ENCODE data around the gene CASK.

CASK gene

GRCh38 chrX:41591906-41592305 is 331.4 kb downstream of the CASK start:
- H3K9me3 Mint-ChIP-seq = no peaks in the 10 kb centered on the region
- no peak for DNase-seq
- no peak for ATAC-seq (replicated peaks)

GRCh38 chrX:41590641-41591040 is 332.7 kb downstream of the CASK start:
- Mint-ChIP-seq H3K27me3 (no peaks in the 10 kb centered on the region), H3K36me3 (no peaks in the 10 kb centered on the region), H3K9me3 (no peaks in the 10 kb centered on the region), H3K27ac (no peak overlapping the region), H3K4me3 (no peak overlapping the region), H3K4me1 (peaks cover 0 to 6% of the 10 kb centered on the region in 2 donors)
- ATAC-seq (replicated peaks) (no peak), DNase-seq (no peak)

More at GRCh38 chrX:41591906-41592305, 331.4 kb downstream of the CASK start:
- no peaks in the 10 kb centered on the region for H3K27me3 Mint-ChIP-seq
- H3K4me3 Mint-ChIP-seq = no peak overlapping the region
- H3K4me1 Mint-ChIP-seq = peaks cover 0 to 6% of the 10 kb centered on the region in 2 donors
- H3K36me3 Mint-ChIP-seq = no peaks in the 10 kb centered on the region
- no peak overlapping the region for H3K27ac Mint-ChIP-seq

- Mint-ChIP-seq H3K9me3 (no peaks in the 10 kb centered on the region), H3K27me3 (no peaks in the 10 kb centered on the region), H3K27ac (no peak overlapping the region), H3K36me3 (peaks cover 2% of the 10 kb centered on the region in 2 donors), H3K4me3 (no peak overlapping the region), H3K4me1 (peaks cover 0 to 6% of the 10 kb centered on the region in 2 donors)
- ATAC-seq (replicated peaks) (no peak), DNase-seq (no peak)
Measured at GRCh38 chrX:41589634-41590270, 333.6 kb downstream of the CASK start.

- H3K27ac Mint-ChIP-seq = no peak overlapping the region
- H3K4me1 Mint-ChIP-seq = no peaks in the 10 kb centered on the region
- no peak for ATAC-seq (replicated peaks)
- H3K36me3 Mint-ChIP-seq = peaks cover 2 to 4% of the 10 kb centered on the region in 2 donors
- DNase-seq = no peak
- H3K27me3 Mint-ChIP-seq = no peaks in the 10 kb centered on the region
- no peak overlapping the region for H3K4me3 Mint-ChIP-seq
- H3K9me3 Mint-ChIP-seq = no peaks in the 10 kb centered on the region
Measured at GRCh38 chrX:41588271-41588670, 335.1 kb downstream of the CASK start.

GRCh38 chrX:41580423-41581064 is 342.8 kb downstream of the CASK start:
- Mint-ChIP-seq H3K9me3 (no peaks in the 10 kb centered on the region), H3K27me3 (peaks cover 0 to 11% of the 10 kb centered on the region in 2 donors), H3K4me3 (no peak overlapping the region), H3K4me1 (peaks cover 2 to 5% of the 10 kb centered on the region in 2 donors), H3K27ac (no peak overlapping the region), H3K36me3 (peaks cover 22 to 25% of the 10 kb centered on the region in 2 donors)
- DNase-seq (no peak), ATAC-seq (replicated peaks) (peak; percentile 51 to 67)

- Mint-ChIP-seq H3K36me3 (peaks cover 16 to 18% of the 10 kb centered on the region in 2 donors), H3K27ac (no peak overlapping the region), H3K4me1 (peaks cover 8 to 16% of the 10 kb centered on the region in 2 donors), H3K9me3 (no peaks in the 10 kb centered on the region), H3K4me3 (no peak overlapping the region), H3K27me3 (peaks cover 0 to 4% of the 10 kb centered on the region in 2 donors)
- no peak for DNase-seq
- ATAC-seq (replicated peaks) = no peak
Measured at GRCh38 chrX:41563876-41564275, 359.5 kb downstream of the CASK start.

GRCh38 chrX:41561045-41561444 is 362.3 kb downstream of the CASK start:
- Mint-ChIP-seq H3K36me3 (peaks cover 7 to 10% of the 10 kb centered on the region in 2 donors), H3K4me1 (peaks cover 8 to 11% of the 10 kb centered on the region in 2 donors), H3K27me3 (peaks cover 0 to 8% of the 10 kb centered on the region in 2 donors), H3K4me3 (no peak overlapping the region), H3K9me3 (no peaks in the 10 kb centered on the region), H3K27ac (no peak overlapping the region)
- ATAC-seq (replicated peaks) (peak; percentile 67 to 86), DNase-seq (no peak)

- Mint-ChIP-seq H3K27me3 (peaks cover 0 to 4% of the 10 kb centered on the region in 2 donors), H3K36me3 (peaks cover 0 to 1% of the 10 kb centered on the region in 2 donors), H3K27ac (no peak overlapping the region), H3K9me3 (no peaks in the 10 kb centered on the region), H3K4me3 (no peak overlapping the region), H3K4me1 (peaks cover 8 to 11% of the 10 kb centered on the region in 2 donors)
- DNase-seq (no peak), ATAC-seq (replicated peaks) (no peak)
Measured at GRCh38 chrX:41559235-41560052, 363.9 kb downstream of the CASK start.

- Mint-ChIP-seq H3K9me3 (no peaks in the 10 kb centered on the region), H3K27me3 (peaks cover 0 to 4% of the 10 kb centered on the region in 2 donors), H3K4me1 (peaks cover 8 to 11% of the 10 kb centered on the region in 2 donors), H3K27ac (no peak overlapping the region), H3K4me3 (no peak overlapping the region), H3K36me3 (peaks cover 0 to 1% of the 10 kb centered on the region in 2 donors)
- DNase-seq = no peak
- ATAC-seq (replicated peaks) = no peak
Measured at GRCh38 chrX:41558531-41558930, 364.8 kb downstream of the CASK start.

- no peak overlapping the region for H3K4me3 Mint-ChIP-seq
- H3K27ac Mint-ChIP-seq = no peak overlapping the region
- peaks cover 8 to 11% of the 10 kb centered on the region in 2 donors for H3K4me1 Mint-ChIP-seq
- peaks cover 0 to 4% of the 10 kb centered on the region in 2 donors for H3K27me3 Mint-ChIP-seq
- H3K36me3 Mint-ChIP-seq = no peaks in the 10 kb centered on the region
- no peaks in the 10 kb centered on the region for H3K9me3 Mint-ChIP-seq
- ATAC-seq (replicated peaks) = no peak
- DNase-seq = no peak
Measured at GRCh38 chrX:41556958-41557357, 366.4 kb downstream of the CASK start.

GRCh38 chrX:41553688-41554087 is 369.7 kb downstream of the CASK start:
- Mint-ChIP-seq H3K27me3 (peaks cover 0 to 8% of the 10 kb centered on the region in 2 donors), H3K4me1 (no peaks in the 10 kb centered on the region), H3K27ac (no peak overlapping the region), H3K36me3 (peaks cover 0 to 3% of the 10 kb centered on the region in 2 donors), H3K4me3 (no peak overlapping the region), H3K9me3 (no peaks in the 10 kb centered on the region)
- DNase-seq (no peak), ATAC-seq (replicated peaks) (no peak)

- H3K36me3 Mint-ChIP-seq = peaks cover 0 to 6% of the 10 kb centered on the region in 2 donors
- H3K4me1 Mint-ChIP-seq = no peaks in the 10 kb centered on the region
- H3K27ac Mint-ChIP-seq = no peak overlapping the region
- H3K9me3 Mint-ChIP-seq = no peaks in the 10 kb centered on the region
- peaks cover 0 to 4% of the 10 kb centered on the region in 2 donors for H3K27me3 Mint-ChIP-seq
- no peak overlapping the region for H3K4me3 Mint-ChIP-seq
- DNase-seq (no peak), ATAC-seq (replicated peaks) (no peak)
Measured at GRCh38 chrX:41548411-41548810, 374.9 kb downstream of the CASK start.

- Mint-ChIP-seq H3K27ac (no peak overlapping the region), H3K36me3 (peaks cover 8 to 14% of the 10 kb centered on the region in 2 donors), H3K4me1 (no peaks in the 10 kb centered on the region), H3K4me3 (no peak overlapping the region), H3K9me3 (no peaks in the 10 kb centered on the region), H3K27me3 (no peaks in the 10 kb centered on the region)
- ATAC-seq (replicated peaks) (no peak), DNase-seq (no peak)
Measured at GRCh38 chrX:41543668-41544067, 379.7 kb downstream of the CASK start.

GRCh38 chrX:41543025-41543424 is 380.3 kb downstream of the CASK start:
- Mint-ChIP-seq H3K4me1 (no peaks in the 10 kb centered on the region), H3K27ac (no peak overlapping the region)
- no peak for ATAC-seq (replicated peaks)

More at GRCh38 chrX:41543025-41543424, 380.3 kb downstream of the CASK start:
- Mint-ChIP-seq H3K4me3 (no peak overlapping the region), H3K36me3 (peaks cover 8 to 14% of the 10 kb centered on the region in 2 donors), H3K27me3 (no peaks in the 10 kb centered on the region), H3K9me3 (no peaks in the 10 kb centered on the region)
- DNase-seq = no peak

Data from stimulated activated naive B cell treated with anti-CD40 and anti-IgM and Interleukin-4, amounts not matched to agents 10 μg/mL and 1 μg/mL and 100 μg/mL, for 72 hours (primary cell).